Liver (tissue), 3 donors: ENCODE measurements around the gene TPSG1.

Experiments used
- MAX ChIP-seq: IDR thresholded peaks from 2 replicates; pipeline ENCODE4 v1.6.1; 2016; ENCODE audit warnings: antibody characterized with exemption
- RAD21 ChIP-seq, 2 donors: IDR thresholded peaks; 2 replicates each; pipeline ENCODE4 v1.6.1; 2016; ENCODE audit warnings: antibody characterized with exemption in 2 of 2, mild to moderate bottlenecking in 2 of 2
- RXRA ChIP-seq, 2 donors: IDR thresholded peaks; 2 replicates each; pipeline ENCODE4 v1.6.1; 2017 to 2018; ENCODE audit warnings: antibody characterized with exemption in 2 of 2, mild to moderate bottlenecking in 1 of 2
- SP1 ChIP-seq: IDR thresholded peaks from 2 replicates; pipeline ENCODE4 v1.6.1; 2018; ENCODE audit warnings: antibody characterized with exemption, mild to moderate bottlenecking
- TAF1 ChIP-seq: conservative IDR thresholded peaks from 2 replicates; pipeline ENCODE4 v1.6.1; 2016; ENCODE audit warnings: antibody characterized with exemption, mild to moderate bottlenecking
- TF ChIP-seq, protein P1 (sequence below): fragments of 150-350 bp; IDR thresholded peaks from 2 replicates; pipeline ENCODE4 v1.5.1; 2017; ENCODE audit warnings: improper control_type of control experiment, low read depth, low read length; ENCODE audit not compliant: missing input control
- donor health status: healthy.
- donor health status: healthy.

GRCh38 chr16:1189455-1189854 lies 35.6 kb downstream of the TPSG1 start:
- TF ChIP-seq, protein P1, sequence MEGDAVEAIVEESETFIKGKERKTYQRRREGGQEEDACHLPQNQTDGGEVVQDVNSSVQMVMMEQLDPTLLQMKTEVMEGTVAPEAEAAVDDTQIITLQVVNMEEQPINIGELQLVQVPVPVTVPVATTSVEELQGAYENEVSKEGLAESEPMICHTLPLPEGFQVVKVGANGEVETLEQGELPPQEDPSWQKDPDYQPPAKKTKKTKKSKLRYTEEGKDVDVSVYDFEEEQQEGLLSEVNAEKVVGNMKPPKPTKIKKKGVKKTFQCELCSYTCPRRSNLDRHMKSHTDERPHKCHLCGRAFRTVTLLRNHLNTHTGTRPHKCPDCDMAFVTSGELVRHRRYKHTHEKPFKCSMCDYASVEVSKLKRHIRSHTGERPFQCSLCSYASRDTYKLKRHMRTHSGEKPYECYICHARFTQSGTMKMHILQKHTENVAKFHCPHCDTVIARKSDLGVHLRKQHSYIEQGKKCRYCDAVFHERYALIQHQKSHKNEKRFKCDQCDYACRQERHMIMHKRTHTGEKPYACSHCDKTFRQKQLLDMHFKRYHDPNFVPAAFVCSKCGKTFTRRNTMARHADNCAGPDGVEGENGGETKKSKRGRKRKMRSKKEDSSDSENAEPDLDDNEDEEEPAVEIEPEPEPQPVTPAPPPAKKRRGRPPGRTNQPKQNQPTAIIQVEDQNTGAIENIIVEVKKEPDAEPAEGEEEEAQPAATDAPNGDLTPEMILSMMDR, result no peak
- TF ChIP-seq RAD21 (IDR thresholded peaks at IDR 0.05) (no peak), RXRA (IDR thresholded peaks at IDR 0.05) (no peak), SP1 (no peak), MAX (no peak), TAF1 (no peak)
